HuH-7 (cell line): ENCODE measurements around the gene PDXDC1.
A peak's percentile ranks its signal among the peaks of the same experiment; 100 is the strongest.
"Not testable (repeated sequence)": the region's sequence is repeated elsewhere in the genome, so short reads cannot be mapped to it uniquely, and the experiment has no call there.

Experiments
- DNase-seq: peaks from one replicate; pipeline ENCODE4 v3.0.0; 2011; ENCODE audit warnings: low spot score

The PDXDC1 gene

GRCh38 chr16:15012941-15013340, 38.1 kb downstream of the PDXDC1 start:
- not testable (repeated sequence) for DNase-seq

- not testable (repeated sequence) for DNase-seq
These were observed 40.8 kb downstream of the PDXDC1 start for GRCh38 chr16:15015671-15016070.

DNA sequence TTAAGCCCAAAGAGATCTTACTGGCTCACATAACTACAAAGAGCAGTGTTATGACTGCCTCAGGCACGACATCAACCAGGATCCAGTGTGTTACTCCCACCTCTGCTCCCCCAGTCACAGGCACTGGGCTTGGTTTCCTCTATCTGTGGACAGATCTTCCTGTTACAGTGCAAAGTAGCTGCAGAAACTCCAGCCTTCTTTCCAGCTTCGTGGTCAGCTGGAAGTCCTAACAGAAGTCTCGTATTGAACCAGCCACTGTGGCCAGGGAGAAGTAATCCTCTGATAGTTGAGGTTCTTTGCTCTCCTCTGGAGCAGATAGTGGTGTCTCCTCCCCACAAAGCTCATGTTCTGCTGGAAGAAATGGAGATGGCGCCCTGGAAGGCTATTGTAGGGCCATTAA, 41.5 kb downstream of the PDXDC1 start:
- DNase-seq: not testable (repeated sequence)

GRCh38 chr16:15016951-15017580, 42.2 kb downstream of the PDXDC1 start:
- not testable (repeated sequence) for DNase-seq

DNA sequence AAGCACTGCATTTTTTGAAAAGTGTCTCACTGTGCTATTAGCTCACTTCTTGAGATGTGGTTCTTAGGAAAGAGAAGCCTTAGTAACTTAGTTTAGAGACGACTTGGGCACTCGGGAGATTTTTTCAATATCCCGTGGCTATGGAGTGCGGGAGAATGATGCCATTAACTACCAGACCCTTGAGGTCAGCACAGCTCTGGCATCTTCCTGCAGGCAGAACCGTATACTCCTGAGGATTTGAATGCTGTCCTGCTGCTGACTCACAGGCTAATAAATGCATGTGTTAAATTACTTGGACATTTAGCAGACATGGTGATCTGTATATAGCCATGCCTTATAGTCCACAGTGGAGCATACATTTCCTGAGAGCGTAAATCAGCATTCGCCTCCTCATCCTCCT, 46.6 kb downstream of the PDXDC1 start:
- not testable (repeated sequence) for DNase-seq

- DNase-seq: peak; percentile 33
These were observed 47.4 kb downstream of the PDXDC1 start for GRCh38 chr16:15022194-15022593.

GRCh38 chr16:15023381-15024077, 48.7 kb downstream of the PDXDC1 start:
- not testable (repeated sequence) for DNase-seq

GRCh38 chr16:15024858-15025199, 50.0 kb downstream of the PDXDC1 start:
- not testable (repeated sequence) for DNase-seq

DNA sequence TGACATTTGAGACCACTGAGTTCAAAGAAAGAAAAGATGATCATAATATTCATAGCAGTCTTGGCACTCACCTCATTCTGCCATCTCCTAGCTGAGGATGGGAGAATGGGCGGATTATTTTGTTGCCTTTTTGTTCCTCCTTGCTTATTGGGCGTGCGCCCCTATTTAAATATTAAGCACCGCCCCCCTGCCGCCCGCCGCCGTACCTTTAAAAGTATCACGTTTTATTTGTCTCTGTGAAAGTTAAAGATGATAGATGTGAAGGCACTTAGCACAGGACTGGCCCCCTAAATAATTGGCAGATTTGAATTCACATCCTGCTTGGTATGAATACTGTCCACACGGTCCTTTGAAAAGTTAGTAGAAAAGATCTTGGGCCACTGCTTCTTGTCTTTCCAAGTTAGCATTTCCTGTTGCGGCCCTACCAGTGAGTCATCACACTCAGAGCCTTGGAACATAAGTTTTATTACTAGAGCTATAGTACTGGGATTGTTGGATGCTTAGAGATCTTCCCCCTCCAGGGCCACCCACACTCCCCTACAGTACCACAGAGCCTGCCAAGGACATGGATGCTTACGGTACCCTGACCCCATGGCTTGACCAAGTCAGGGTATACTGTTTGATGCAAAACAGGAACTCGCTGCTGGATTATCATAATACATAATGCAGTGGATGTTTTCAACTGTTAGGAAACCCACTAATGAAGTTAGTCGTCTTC, 50.6 kb downstream of the PDXDC1 start:
- not testable (repeated sequence) for DNase-seq

GRCh38 chr16:15027051-15027450, 52.2 kb downstream of the PDXDC1 start:
- DNase-seq: not testable (repeated sequence)

- not testable (repeated sequence) for DNase-seq
These were observed 52.9 kb downstream of the PDXDC1 start for GRCh38 chr16:15027503-15028344.

DNA sequence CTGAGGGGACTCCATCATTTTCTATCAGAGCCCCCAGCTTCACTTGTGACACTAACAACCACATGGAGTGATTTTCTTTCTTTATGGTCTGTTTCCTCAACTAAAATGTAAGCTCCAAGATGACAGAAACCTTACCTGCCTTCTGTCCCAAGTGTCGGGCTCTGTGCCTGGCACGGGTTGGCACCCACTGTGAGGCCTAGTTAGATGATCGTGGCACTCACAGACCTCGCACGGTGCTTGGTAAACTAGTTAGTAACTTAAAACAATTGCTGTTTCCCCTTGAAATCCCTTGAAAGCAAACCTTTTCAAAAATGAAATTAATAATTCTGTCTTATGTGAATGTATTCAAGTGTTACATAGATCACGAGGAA, 53.5 kb downstream of the PDXDC1 start:
- DNase-seq: not testable (repeated sequence)

DNA sequence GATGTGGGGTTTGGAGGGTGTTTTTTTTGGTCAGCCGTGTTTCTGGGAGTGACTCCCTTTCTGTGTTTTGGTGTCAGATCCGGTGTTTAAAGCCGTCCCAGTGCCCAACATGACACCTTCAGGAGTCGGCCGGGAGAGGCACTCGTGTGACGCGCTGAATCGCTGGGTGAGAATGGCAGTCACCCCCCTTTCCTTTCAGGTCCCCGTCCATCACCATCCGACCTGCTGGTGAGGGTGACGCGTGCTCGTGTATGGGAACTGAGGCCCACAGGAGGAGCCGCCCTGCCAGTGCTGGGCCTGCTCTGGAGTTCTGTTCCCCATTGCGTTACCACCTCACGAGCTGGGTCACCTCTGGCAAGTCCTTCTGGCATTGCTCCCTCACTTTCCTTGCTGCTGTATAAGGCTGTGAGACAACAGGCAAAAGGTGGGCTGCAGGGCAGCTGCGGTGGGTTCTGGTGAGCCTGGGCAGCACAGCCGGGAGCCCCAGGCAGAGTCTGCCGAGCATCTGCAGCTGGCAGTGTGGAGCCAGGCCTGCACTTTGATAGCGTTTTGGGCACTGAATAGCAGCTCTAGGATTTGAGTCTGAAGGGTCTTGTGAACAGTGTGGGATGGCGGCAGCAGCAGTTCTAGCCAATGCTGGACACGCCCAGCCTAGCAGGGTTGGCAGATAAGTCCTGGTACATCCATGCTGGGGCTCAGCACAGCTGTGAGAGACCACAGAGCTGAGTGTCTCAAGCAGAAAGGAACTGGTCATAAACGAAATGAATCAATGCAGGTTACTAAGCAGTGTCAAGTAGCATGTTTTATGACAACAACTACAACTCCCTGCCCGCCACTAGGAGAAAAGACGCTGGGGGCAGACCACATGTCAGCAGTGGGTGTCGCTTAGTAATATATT, 54.2 kb downstream of the PDXDC1 start:
- DNase-seq: not testable (repeated sequence)

- not testable (repeated sequence) for DNase-seq
These were observed 54.9 kb downstream of the PDXDC1 start for GRCh38 chr16:15029749-15030148.

DNA sequence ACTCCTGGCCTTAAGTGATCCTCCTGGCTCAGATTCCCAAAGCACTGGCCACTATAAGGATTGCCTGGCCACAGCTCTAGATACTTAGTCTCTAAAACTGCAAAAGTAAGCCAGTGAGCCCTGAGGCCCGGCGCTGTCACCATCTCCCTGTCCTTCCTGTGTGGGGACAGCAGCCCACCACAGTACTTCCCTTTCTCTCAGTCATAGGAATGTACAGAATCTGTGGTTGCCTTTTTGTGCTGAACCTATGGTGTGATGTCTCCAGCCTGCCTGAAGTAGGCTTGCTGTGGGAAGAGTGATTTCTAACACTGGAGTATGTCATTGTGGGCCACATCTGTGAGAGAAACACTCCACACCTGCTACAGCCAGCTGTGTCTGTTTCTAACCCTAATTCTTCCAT, 56.4 kb downstream of the PDXDC1 start:
- no peak for DNase-seq

- DNase-seq: no peak
These were observed 56.8 kb downstream of the PDXDC1 start for GRCh38 chr16:15031586-15031985.

GRCh38 chr16:15032547-15033308, 57.9 kb downstream of the PDXDC1 start:
- DNase-seq: no peak

GRCh38 chr16:15033309-15033707, 58.5 kb downstream of the PDXDC1 start:
- DNase-seq: no peak

GRCh38 chr16:15034266-15035162, 59.7 kb downstream of the PDXDC1 start:
- DNase-seq: no peak
